ENCODE data around the gene ELOVL4.

Gene ELOVL4

GRCh38 chr6:79922018-79922417, 25.3 kb downstream of the ELOVL4 start:
- H3K4me2 ChIP-seq (ENCODE audit: low read length, poor library complexity, severe bottlenecking): no peak overlapping the region
- no peak overlapping the region for H2BK120ac ChIP-seq (ENCODE audit: low read depth, low read length)
- no peak overlapping the region for H3K27ac ChIP-seq (ENCODE audit: low read length, poor library complexity, severe bottlenecking)
- H2BK12ac ChIP-seq (ENCODE audit: low read length in 2 of 2): no peak overlapping the region
- H3K18ac ChIP-seq (ENCODE audit: low read depth in 1 of 2, low read length in 2 of 2): no peak overlapping the region
- H2AFZ ChIP-seq (ENCODE audit: low read depth, low read length): no peak overlapping the region
- H3K36me3 ChIP-seq (ENCODE audit: control insufficient read depth in 1 of 2, insufficient read depth in 2 of 2, low read depth in 1 of 2, low read length in 2 of 2): peaks cover 0 to 18% of the 10 kb centered on the region in 2 experiments
- H3K9ac ChIP-seq (ENCODE audit: low read length): no peak overlapping the region
- H4K8ac ChIP-seq (ENCODE audit: low read length): no peak overlapping the region
- no peak overlapping the region for H4K91ac ChIP-seq (ENCODE audit: low read length)
- no peak overlapping the region for H2BK15ac ChIP-seq (ENCODE audit: low read depth, poor library complexity, severe bottlenecking)
- H2BK5ac ChIP-seq (ENCODE audit: low read depth, low read length, poor library complexity, severe bottlenecking): no peak overlapping the region
- H3K4me3 ChIP-seq (ENCODE audit: insufficient read depth in 1 of 2, low read depth in 1 of 2, low read length in 2 of 2): no peak overlapping the region
- no peak overlapping the region for H2AK5ac ChIP-seq (ENCODE audit: low read length, severe bottlenecking)
- no CpG with 5 or more reads among the region's 1 CpG for WGBS
- no peaks in the 10 kb centered on the region for H3K4me1 ChIP-seq (ENCODE audit: control insufficient read depth, insufficient read depth, low read depth, low read length)
- no peaks in the 10 kb centered on the region for H3K27me3 ChIP-seq (ENCODE audit: control insufficient read depth in 1 of 2, insufficient read depth in 1 of 2, low read length in 2 of 2)
- DNase-seq: no peak
- no peaks in the 10 kb centered on the region for H3K9me3 ChIP-seq (ENCODE audit: control insufficient read depth, low read length)
- no peak overlapping the region for H3K4ac ChIP-seq (ENCODE audit: low read depth in 1 of 2, low read length in 2 of 2)
- no peak overlapping the region for H3K14ac ChIP-seq (ENCODE audit: low read length in 2 of 2)
- no peak overlapping the region for H3K23ac ChIP-seq (ENCODE audit: low read length in 2 of 2)
- no peaks in the 10 kb centered on the region for H3K79me1 ChIP-seq (replicated peaks; ENCODE audit: low read length, poor library complexity, severe bottlenecking)

- no peak for DNase-seq
- no peaks in the 10 kb centered on the region for H3K4me1 ChIP-seq (ENCODE audit: control insufficient read depth, insufficient read depth, low read depth, low read length)
- whole genome bisulfite sequencing: 91% methylated on average over 2 of the region's 2 CpGs
- no peak overlapping the region for H2AK5ac ChIP-seq (ENCODE audit: low read length, severe bottlenecking)
- H3K4ac ChIP-seq (ENCODE audit: low read depth in 1 of 2, low read length in 2 of 2): no peak overlapping the region
- H3K14ac ChIP-seq (ENCODE audit: low read length in 2 of 2): no peak overlapping the region
- H3K4me3 ChIP-seq (ENCODE audit: insufficient read depth in 1 of 2, low read depth in 1 of 2, low read length in 2 of 2): no peak overlapping the region
- H2AFZ ChIP-seq (ENCODE audit: low read depth, low read length): no peak overlapping the region
- H3K36me3 ChIP-seq (ENCODE audit: control insufficient read depth in 1 of 2, insufficient read depth in 2 of 2, low read depth in 1 of 2, low read length in 2 of 2): peaks cover 0 to 11% of the 10 kb centered on the region in 2 experiments
- no peaks in the 10 kb centered on the region for H3K27me3 ChIP-seq (ENCODE audit: control insufficient read depth in 1 of 2, insufficient read depth in 1 of 2, low read length in 2 of 2)
- H3K9me3 ChIP-seq (ENCODE audit: control insufficient read depth, low read length): no peaks in the 10 kb centered on the region
- no peak overlapping the region for H2BK15ac ChIP-seq (ENCODE audit: low read depth, poor library complexity, severe bottlenecking)
- no peak overlapping the region for H3K27ac ChIP-seq (ENCODE audit: low read length, poor library complexity, severe bottlenecking)
- no peaks in the 10 kb centered on the region for H3K79me1 ChIP-seq (replicated peaks; ENCODE audit: low read length, poor library complexity, severe bottlenecking)
- H3K18ac ChIP-seq (ENCODE audit: low read depth in 1 of 2, low read length in 2 of 2): no peak overlapping the region
- no peak overlapping the region for H2BK12ac ChIP-seq (ENCODE audit: low read length in 2 of 2)
- no peak overlapping the region for H3K23ac ChIP-seq (ENCODE audit: low read length in 2 of 2)
- H3K4me2 ChIP-seq (ENCODE audit: low read length, poor library complexity, severe bottlenecking): no peak overlapping the region
- no peak overlapping the region for H3K9ac ChIP-seq (ENCODE audit: low read length)
- no peak overlapping the region for H4K8ac ChIP-seq (ENCODE audit: low read length)
- no peak overlapping the region for H2BK5ac ChIP-seq (ENCODE audit: low read depth, low read length, poor library complexity, severe bottlenecking)
- no peak overlapping the region for H4K91ac ChIP-seq (ENCODE audit: low read length)
- no peak overlapping the region for H2BK120ac ChIP-seq (ENCODE audit: low read depth, low read length)
Observed at GRCh38 chr6:79913369-79913768, 34.0 kb downstream of the ELOVL4 start.

- H3K18ac ChIP-seq (ENCODE audit: low read depth in 1 of 2, low read length in 2 of 2): no peak overlapping the region
- DNase-seq: no peak
- H3K27me3 ChIP-seq (ENCODE audit: control insufficient read depth in 1 of 2, insufficient read depth in 1 of 2, low read length in 2 of 2): no peaks in the 10 kb centered on the region
- H2BK120ac ChIP-seq (ENCODE audit: low read depth, low read length): no peak overlapping the region
- H3K9me3 ChIP-seq (ENCODE audit: control insufficient read depth, low read length): no peaks in the 10 kb centered on the region
- H2AK5ac ChIP-seq (ENCODE audit: low read length, severe bottlenecking): no peak overlapping the region
- H3K9ac ChIP-seq (ENCODE audit: low read length): no peak overlapping the region
- H3K4me1 ChIP-seq (ENCODE audit: control insufficient read depth, insufficient read depth, low read depth, low read length): no peaks in the 10 kb centered on the region
- H2BK5ac ChIP-seq (ENCODE audit: low read depth, low read length, poor library complexity, severe bottlenecking): no peak overlapping the region
- H2AFZ ChIP-seq (ENCODE audit: low read depth, low read length): no peak overlapping the region
- peaks cover 0 to 9% of the 10 kb centered on the region in 2 experiments for H3K36me3 ChIP-seq (ENCODE audit: control insufficient read depth in 1 of 2, insufficient read depth in 2 of 2, low read depth in 1 of 2, low read length in 2 of 2)
- H2BK15ac ChIP-seq (ENCODE audit: low read depth, poor library complexity, severe bottlenecking): no peak overlapping the region
- no peak overlapping the region for H3K4me2 ChIP-seq (ENCODE audit: low read length, poor library complexity, severe bottlenecking)
- H3K14ac ChIP-seq (ENCODE audit: low read length in 2 of 2): no peak overlapping the region
- WGBS: 88% methylated on average over 1 of the region's 1 CpG
- H3K27ac ChIP-seq (ENCODE audit: low read length, poor library complexity, severe bottlenecking): no peak overlapping the region
- no peak overlapping the region for H2BK12ac ChIP-seq (ENCODE audit: low read length in 2 of 2)
- H3K79me1 ChIP-seq (replicated peaks; ENCODE audit: low read length, poor library complexity, severe bottlenecking): no peaks in the 10 kb centered on the region
- no peak overlapping the region for H3K23ac ChIP-seq (ENCODE audit: low read length in 2 of 2)
- no peak overlapping the region for H4K8ac ChIP-seq (ENCODE audit: low read length)
- H3K4me3 ChIP-seq (ENCODE audit: insufficient read depth in 1 of 2, low read depth in 1 of 2, low read length in 2 of 2): no peak overlapping the region
- H4K91ac ChIP-seq (ENCODE audit: low read length): no peak overlapping the region
- H3K4ac ChIP-seq (ENCODE audit: low read depth in 1 of 2, low read length in 2 of 2): no peak overlapping the region
Observed at GRCh38 chr6:79911992-79912391, 35.4 kb downstream of the ELOVL4 start.

DNA sequence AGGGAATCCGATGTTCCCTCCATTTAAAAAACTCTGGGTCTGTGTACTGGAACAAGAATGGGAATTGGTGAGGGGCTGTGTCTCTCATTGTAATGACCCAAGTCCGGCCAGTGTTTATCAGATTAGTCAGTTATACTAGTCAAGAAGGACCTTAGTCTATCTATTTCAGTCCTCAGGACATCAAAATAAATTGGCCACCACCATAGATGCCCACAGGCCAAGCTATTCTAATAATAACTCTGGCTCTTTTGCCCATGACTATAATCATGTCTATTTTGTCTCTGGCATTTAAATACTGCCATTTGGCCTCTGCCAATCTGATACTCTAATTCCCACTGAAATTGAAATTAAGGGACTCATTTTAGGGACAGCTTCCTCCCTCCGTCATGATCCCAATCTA, 37.8 kb downstream of the ELOVL4 start:
- Histone ChIP-seq H2BK120ac (ENCODE audit: low read depth, low read length) (no peak overlapping the region), H3K4ac (ENCODE audit: low read depth in 1 of 2, low read length in 2 of 2) (no peak overlapping the region), H2AK5ac (ENCODE audit: low read length, severe bottlenecking) (no peak overlapping the region), H4K91ac (ENCODE audit: low read length) (no peak overlapping the region), H3K14ac (ENCODE audit: low read length in 2 of 2) (no peak overlapping the region), H3K9ac (ENCODE audit: low read length) (no peak overlapping the region), H2AFZ (ENCODE audit: low read depth, low read length) (no peak overlapping the region), H3K27me3 (ENCODE audit: control insufficient read depth in 1 of 2, insufficient read depth in 1 of 2, low read length in 2 of 2) (no peaks in the 10 kb centered on the region), H4K8ac (ENCODE audit: low read length) (no peak overlapping the region), H3K27ac (ENCODE audit: low read length, poor library complexity, severe bottlenecking) (no peak overlapping the region), H3K4me1 (ENCODE audit: control insufficient read depth, insufficient read depth, low read depth, low read length) (no peaks in the 10 kb centered on the region), H3K4me3 (ENCODE audit: insufficient read depth in 1 of 2, low read depth in 1 of 2, low read length in 2 of 2) (no peak overlapping the region), H3K9me3 (ENCODE audit: control insufficient read depth, low read length) (no peaks in the 10 kb centered on the region), H3K4me2 (ENCODE audit: low read length, poor library complexity, severe bottlenecking) (no peak overlapping the region), H3K23ac (ENCODE audit: low read length in 2 of 2) (no peak overlapping the region), H3K79me1 (replicated peaks; ENCODE audit: low read length, poor library complexity, severe bottlenecking) (no peaks in the 10 kb centered on the region), H3K36me3 (ENCODE audit: control insufficient read depth in 1 of 2, insufficient read depth in 2 of 2, low read depth in 1 of 2, low read length in 2 of 2) (peaks cover 0 to 3% of the 10 kb centered on the region in 2 experiments), H2BK15ac (ENCODE audit: low read depth, poor library complexity, severe bottlenecking) (no peak overlapping the region), H2BK12ac (ENCODE audit: low read length in 2 of 2) (no peak overlapping the region), H3K18ac (ENCODE audit: low read depth in 1 of 2, low read length in 2 of 2) (no peak overlapping the region), H2BK5ac (ENCODE audit: low read depth, low read length, poor library complexity, severe bottlenecking) (no peak overlapping the region)
- 96% methylated on average over 2 of the region's 3 CpGs for WGBS
- DNase-seq: no peak
